Retina (tissue), 1 donor: ENCODE results near the gene NGDN.
A peak's percentile ranks its signal among the peaks of the same experiment; 100 is the strongest.

ENCODE experiments used
- DNase-seq: peaks from one replicate; pipeline ENCODE4 v3.0.0-alpha.2; 2016

NGDN gene

DNA sequence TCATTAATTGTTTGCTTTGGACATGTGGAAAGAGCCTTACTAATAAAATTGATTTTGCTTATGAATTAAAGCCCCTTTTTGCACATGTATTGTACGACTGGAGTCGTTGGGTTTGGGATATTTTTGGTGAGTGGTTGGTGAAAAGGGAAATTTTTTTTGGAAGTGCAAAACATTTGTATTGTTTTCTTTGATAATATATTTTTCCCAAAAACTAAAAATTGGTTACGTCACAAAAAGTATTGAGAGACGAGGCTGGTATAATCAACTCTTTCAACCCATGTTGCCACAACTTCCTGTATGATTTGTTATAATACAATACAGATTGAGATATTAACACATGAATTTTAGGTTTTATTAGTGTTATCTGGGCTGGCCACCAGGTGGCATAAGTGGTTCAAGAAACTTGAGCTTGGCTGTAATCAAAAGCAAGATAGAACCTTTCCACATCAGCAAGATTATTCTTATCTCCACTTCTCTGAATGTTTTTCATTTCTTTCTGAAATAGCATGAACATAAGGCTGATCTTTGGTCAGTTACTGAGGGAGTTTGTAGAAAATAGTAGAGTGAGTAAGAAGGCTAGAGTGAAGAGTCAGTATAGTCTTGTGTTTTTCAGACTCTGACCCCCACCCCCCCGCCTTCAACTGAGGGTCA is 8.7 kb downstream of the NGDN start:
- DNase-seq: peak; percentile 49

GRCh38 chr14:23481362-23481970 is 12.0 kb downstream of the NGDN start:
- no peak for DNase-seq

DNA sequence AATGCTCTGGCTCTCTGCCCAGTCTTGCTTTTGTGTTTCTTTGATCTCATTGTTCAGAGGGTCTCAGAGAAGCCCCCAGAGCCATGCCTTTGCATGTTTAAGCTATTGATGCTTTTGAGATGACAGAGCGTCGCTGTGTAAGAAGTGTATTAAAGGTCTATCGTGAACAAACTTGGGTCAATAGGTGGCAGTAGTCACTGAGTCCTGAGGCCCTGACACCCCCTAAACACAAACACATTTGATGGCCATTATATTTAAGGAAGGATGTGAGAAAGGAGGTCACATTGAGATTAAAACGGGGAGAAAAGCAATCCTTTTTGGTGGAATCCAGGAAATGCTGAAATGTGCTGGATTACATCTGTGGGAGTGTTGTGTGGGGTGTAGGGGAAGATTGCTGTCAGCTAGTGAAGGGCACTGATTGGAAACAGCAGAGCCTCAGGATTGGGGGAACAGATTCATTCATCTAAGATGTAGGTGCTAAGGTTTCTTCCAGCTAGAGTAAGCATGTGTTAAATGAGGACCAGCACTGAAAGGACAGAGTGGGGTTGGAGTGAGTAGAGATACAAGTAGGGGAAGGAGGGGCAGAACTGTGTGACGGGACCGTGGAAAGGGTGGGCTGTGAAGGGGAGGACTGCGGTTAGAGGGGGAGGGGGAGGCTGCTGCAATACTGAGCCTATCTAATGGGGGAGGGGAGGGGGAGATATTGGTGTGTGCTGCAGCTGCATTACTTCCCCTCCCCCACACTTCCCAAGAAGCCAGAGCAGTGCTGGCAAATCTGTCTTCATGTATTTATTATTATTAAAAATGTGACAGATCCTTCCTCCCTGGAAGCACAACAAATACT is 12.7 kb downstream of the NGDN start:
- DNase-seq: peak; percentile 58

- DNase-seq: peak; percentile 57
Measured at GRCh38 chr14:23482823-23483148, 13.3 kb downstream of the NGDN start.

DNA sequence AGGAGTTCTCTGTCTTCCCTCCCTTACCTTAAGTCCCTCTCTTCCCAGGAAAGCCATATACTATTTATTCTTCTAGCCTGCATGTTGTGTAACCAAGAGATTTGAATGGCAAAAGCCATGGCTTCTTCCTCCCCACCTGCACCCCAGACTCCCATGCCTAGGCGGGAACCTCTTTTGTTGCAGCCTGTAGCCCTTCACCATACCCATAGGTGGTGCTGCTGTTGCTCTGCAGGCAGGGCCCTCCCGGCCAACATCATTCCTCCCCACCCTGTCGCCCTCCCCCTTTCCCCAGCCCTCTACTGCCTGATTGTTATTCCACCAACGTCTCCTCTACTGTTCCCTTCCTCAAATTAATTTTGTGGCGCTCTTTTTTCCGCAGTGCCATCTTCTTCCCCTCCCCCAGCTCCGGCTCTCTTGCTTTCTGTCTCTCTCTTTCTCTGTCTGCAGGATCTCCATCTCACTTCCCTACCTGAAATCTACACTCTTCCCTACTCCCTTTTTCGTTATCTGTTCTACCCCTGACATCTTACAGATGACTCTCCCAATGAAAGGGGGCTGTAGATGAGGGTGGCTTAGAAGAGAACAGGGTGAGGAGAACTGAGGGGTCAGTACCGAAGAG is 13.8 kb downstream of the NGDN start:
- peak; percentile 65 for DNase-seq

GRCh38 chr14:23485326-23485725 is 15.8 kb downstream of the NGDN start:
- DNase-seq: no peak

DNA sequence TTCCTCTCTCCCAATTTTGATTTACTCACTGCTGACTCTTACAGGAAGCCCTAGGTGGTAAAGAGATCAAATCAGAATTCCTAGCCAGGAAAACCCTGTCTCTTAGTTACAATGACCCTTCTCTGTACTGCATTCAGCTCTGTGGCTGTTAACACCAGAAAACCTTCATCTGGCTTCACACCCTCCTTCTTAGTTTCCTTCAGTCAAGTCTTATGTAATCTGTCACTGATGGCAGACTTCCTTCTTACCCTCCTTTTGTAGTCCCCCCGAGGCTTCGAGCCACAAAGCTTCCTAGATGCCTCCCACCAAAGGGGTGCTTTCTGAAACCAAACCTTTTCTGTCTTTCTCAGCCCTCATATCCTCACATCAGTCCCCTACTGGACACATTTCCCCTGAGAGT is 16.5 kb downstream of the NGDN start:
- no peak for DNase-seq

GRCh38 chr14:23487216-23487615 is 17.7 kb downstream of the NGDN start:
- no peak for DNase-seq

DNA sequence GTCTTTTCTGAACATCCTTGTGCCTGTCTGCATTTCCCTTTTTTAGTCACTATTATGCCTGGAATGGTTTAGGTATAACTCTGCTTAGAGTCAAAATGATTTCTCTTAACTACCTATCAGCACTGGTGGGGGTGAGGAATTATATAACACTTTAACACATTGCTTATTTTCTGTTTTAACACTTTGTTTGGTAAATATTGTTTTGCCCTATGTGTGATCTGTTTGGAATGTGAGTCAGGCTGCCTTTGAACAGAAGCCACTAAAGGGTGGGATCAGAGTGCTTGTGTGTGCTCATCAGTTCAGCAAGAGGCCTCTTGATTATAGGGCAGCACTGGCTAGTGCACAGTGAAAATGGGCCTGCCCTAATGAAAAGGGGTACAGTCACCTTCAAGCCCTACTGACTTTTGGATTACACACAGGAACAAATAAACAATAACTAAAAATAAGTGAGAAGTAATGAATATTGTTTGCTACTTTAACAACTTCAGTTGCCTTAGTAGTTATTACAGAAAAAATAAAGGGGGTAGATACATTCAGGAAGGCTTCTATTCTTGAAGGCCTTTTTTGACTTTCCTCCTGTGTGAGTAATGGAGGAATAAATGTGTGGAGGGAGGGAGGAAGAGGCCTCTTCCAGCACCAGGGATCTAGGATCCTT is 23.2 kb downstream of the NGDN start:
- DNase-seq: no peak

DNA sequence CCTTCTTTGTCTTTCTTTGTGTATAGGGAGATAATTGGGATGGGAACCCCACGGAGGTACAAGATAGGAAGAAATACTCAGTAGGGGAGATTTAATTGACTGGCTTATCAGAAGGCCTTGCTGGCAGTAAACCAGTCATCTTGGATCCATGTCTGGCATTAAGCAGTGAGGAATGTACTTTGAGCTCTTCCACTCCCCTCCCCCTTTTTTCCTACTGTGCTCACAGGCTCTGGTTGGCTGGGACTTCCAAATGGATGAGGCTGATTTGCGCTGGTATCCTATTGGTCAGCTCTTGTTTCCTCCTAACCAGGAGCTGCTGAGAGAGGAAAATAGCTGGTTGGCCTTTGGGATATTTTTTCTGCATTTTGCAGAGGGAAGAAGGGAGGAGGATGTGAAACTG is 24.7 kb downstream of the NGDN start:
- peak; percentile 28 for DNase-seq

DNA sequence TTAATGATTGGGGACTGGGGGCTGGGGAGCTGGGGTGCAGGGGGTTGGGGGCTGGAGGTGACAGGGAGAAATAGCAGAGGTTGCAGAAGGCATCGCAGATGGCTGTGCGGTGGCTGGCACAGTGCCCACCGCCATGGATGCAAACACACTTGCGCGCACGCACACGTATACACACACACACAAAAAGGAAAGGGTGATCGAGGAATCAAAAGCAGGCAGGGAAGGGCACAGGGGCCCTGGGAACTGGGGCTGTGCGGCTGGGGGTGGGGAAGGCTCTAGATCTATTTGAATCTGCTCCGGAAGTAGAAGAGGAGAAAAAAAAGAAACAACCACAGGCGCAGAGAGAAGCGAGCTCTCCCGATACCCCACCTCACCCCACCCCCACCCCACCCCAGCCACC is 42.7 kb downstream of the NGDN start:
- no peak for DNase-seq

DNA sequence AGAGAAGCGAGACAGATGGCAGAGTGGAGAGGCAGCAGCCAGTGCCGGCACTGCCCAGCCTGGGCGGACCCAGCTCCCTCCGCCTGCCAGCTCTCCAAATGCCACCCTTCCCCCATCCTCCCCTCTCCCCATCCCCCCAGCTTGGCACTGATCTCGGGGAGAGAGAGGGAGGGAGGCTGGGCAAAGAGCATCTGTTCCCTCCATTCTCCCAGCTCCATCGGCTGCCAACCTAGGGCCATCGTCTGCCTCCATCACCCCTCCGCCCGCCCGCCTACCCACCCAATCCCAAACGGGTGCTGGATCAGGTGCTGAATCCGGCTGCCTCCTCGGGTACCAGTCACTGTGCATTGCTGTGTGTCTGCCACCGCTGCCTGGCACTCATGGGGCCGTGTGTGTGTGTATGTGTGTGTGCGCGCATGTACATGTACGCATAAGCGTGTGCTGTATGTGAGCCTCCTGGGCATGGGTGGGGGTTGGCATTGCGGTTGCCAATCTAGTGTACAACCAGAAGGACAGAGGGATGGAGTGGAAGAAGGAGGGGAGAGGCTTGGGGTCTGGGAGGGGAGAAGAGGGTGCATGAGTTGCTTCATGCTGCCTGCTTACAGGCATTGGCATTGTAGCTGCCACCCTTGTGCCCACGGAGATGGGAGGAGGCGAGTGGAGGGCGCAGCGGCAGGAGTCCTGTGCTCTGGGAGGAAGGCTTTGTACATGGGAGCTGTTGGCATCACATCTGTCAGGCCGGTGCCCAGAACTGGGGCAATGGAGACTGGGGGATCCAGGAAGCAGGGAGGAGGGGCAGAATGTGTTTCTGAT is 43.7 kb downstream of the NGDN start:
- no peak for DNase-seq

GRCh38 chr14:23513818-23514643 is 44.5 kb downstream of the NGDN start:
- no peak for DNase-seq

DNA sequence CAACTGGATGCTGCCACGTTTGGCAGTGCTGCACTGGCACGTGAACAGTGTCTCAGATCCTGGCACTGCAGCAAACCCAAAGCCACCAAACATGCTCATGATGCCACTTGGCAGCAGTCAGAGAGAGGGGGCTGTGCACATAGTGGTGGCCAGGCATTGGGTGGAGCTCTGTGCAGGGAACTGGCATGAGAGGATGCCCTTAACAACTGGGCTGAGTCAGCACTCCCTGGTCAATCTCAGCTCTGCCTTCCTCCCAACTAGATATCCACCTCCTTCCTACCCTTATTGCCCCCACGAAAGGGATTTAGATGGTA is 45.1 kb downstream of the NGDN start:
- no peak for DNase-seq

GRCh38 chr14:23517650-23518326 is 48.3 kb downstream of the NGDN start:
- no peak for DNase-seq

DNA sequence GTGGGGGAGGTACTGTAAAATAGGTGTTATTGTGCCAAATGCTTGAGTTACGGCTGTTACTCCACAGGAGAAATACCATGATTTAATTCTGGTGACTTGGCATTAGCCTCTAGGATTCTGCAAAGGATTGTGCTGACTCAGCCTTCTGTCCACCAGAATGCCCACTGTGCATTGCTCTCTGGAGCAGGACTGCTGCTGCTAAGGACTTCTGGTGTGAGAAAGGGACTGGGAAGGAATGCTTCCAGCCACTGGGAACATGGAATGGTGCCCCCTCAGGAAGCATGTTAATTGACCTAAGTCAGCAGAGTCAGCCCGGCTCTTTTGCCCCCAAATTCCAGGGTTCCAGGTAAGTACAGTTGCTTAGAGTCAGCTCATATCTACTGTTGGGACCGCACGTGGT is 49.2 kb downstream of the NGDN start:
- no peak for DNase-seq

GRCh38 chr14:23520899-23521533 is 51.5 kb downstream of the NGDN start:
- DNase-seq: no peak

GRCh38 chr14:23521785-23522640 is 52.5 kb downstream of the NGDN start:
- DNase-seq: no peak

DNA sequence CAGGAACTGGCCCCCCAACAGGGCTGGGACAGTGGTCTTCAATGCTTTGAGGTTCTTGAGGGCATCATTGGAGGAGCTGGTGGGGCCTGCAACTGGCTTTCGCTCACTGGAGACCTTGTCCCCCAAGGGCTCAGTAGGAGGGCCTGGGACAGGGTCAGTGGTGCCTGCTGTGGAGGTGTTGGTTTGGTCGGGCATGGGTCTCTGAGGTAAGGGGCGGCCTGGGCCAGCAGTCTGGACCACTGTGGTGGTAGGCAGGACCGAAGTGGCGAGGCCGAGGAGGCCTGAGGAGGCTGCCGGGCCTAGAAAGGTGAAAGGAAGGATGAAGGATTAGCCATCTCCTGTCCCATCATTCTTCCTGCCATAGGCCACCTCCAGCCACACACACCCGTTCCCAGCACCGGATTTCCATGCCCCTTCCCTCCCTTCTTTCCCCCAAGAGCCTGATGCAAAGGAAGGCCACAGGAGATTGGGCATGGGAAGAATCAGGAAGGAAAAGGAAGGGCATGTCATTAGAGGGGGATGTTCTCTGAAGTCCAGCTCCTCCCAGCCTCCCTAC is 53.2 kb downstream of the NGDN start:
- DNase-seq: no peak
